Measurements from ENCODE around the gene RMI2.
"Not testable (repeated sequence)": the region's sequence is repeated elsewhere in the genome, so short reads cannot be mapped to it uniquely, and the experiment has no call there.

GRCh38 chr16:11370932-11371279, 25.6 kb downstream of the RMI2 start:
- not testable (repeated sequence) for TF ChIP-seq CTCF, POLR2A (IDR thresholded peaks at IDR 0.05)
